GM18951 (cell line): ENCODE measurements around the gene RFNG.

ENCODE experiments used
- POLR2A ChIP-seq: IDR thresholded peaks from 4 replicates; pipeline ENCODE4 v1.6.1; 2011; ENCODE audit warnings: mild to moderate bottlenecking; ENCODE audit not compliant: insufficient read length, insufficient read depth; ENCODE audit errors: extremely low read depth
- in situ Hi-C: fragments of 300-500 bp; cut with MboI; formaldehyde crosslinking; loops from one replicate; pipeline ENCODE4 v1.12.0; 2022; ENCODE audit warnings: low sequenced_read_pairs, mixed read lengths, inconsistent platforms; ENCODE audit not compliant: unreplicated experiment

RFNG gene, protein sequence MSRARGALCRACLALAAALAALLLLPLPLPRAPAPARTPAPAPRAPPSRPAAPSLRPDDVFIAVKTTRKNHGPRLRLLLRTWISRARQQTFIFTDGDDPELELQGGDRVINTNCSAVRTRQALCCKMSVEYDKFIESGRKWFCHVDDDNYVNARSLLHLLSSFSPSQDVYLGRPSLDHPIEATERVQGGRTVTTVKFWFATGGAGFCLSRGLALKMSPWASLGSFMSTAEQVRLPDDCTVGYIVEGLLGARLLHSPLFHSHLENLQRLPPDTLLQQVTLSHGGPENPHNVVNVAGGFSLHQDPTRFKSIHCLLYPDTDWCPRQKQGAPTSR

DNA sequence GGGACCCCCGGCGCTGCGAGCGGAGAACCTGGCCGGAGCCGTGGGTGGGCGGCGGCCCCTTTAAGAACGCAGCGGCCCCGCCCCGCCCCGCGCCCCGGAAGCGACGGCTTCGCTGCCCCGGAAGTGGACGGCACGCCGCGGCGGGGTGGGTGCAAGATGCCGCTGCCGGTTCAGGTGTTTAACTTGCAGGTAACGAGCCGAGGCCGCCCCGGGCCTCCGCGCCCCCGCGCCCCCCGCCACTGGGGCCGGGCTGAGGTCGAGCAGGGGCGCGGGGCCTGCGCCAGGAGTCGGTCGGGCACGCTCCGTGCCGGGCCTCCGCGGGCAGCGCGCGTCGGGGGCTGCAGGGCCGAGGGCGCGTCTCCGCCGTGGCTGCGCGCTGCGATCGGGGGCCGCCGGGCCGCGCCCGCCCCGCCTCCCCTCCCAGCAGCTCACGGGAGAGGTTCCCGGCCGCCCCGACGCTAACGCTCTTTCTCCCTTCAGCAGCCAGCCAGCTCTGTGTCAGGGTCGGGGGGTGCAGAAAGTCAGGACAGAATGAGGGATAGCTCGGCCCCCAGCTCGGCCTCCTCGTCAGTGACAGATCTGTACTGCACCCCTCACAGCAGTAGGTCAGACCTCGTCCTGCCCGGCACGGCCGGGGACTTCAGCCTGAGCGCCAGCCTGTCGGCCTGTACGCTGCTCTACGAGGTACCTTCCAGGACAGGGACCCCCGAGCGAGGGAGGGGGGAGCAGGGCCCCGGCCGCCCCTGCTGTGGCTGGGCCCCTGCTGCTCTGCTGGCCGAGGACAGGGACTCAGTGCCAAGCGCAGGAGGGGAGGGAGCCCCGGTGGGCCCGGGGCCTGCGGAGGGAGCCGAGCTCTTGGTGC lies at the start of gene RFNG, which contains the start of gene GPS1:
Gene RFNG, minus strand, starts transcription at position 36 of the 862 bp plus-strand sequence. CDS start 45 bp downstream, outside the sequence.
Gene GPS1, plus strand, starts transcription at position 123 of the 862 bp plus-strand sequence. Its CDS starts 34 bp downstream, at position 157.
- peak; percentile 69 for TF ChIP-seq POLR2A
- in situ Hi-C loops = no loop called here

DNA sequence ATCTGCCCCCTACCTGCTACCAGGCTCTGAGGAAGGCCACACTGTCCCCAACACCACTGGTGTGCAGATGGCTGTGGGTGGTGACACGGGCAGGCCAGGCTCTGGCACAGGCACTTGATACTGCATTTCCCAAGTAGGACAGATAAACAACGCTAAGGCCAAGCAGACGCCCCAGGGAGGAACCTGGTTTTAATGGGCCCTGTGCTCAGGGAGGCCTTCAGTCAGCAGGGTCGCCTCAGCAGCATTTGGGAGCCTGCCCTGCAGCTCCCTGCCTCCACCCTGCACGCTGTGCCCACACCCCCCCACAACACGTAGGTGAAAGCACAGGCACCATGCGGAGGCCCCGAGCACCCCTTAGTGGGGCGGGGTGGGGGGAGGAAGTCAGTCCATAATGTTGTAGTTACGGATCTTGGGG lies 49.7 kb upstream of the RFNG start:
- in situ Hi-C loops = no loop called here
- TF ChIP-seq POLR2A = no peak

DNA sequence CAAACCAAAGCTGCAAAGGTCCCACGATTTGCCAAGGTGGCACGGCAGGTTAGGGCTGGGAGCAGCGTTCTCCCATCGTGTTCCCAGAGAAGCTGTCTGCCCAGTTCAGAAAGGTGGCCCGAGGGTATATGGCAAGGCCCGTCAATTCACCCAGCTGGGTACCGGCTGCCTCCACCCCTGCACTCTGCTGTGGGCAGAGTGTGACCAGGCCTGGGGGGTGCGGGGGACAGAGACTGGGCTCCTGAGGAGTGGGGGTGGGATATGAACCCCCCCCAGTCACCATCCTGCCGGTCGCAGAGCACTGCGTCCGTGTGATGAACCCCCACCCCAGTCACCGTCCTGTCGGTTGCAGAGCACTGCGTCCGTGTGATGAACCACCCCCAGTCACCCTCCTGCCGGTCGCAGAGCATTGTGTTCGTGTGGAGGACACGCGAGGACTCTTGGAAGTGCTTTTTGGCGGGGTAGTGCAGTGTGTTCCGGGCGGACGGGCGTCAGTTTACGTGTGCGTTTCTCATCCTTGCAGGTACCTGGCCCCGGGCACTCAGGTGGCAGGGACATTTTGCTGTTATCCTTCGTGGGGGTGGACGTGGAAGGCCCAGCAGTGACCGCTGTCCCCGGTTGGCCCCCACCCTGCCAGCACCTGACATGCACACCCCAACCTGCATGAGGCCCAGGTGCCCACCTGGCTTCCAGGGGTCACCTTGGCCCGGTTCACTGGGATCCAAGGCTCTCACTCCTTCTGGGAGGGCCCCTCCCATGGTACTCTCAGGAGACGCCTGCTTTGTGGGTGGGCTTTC lies 49.1 kb upstream of the RFNG start:
- peak; percentile 15 for TF ChIP-seq POLR2A
- in situ Hi-C loops = no loop called here

DNA sequence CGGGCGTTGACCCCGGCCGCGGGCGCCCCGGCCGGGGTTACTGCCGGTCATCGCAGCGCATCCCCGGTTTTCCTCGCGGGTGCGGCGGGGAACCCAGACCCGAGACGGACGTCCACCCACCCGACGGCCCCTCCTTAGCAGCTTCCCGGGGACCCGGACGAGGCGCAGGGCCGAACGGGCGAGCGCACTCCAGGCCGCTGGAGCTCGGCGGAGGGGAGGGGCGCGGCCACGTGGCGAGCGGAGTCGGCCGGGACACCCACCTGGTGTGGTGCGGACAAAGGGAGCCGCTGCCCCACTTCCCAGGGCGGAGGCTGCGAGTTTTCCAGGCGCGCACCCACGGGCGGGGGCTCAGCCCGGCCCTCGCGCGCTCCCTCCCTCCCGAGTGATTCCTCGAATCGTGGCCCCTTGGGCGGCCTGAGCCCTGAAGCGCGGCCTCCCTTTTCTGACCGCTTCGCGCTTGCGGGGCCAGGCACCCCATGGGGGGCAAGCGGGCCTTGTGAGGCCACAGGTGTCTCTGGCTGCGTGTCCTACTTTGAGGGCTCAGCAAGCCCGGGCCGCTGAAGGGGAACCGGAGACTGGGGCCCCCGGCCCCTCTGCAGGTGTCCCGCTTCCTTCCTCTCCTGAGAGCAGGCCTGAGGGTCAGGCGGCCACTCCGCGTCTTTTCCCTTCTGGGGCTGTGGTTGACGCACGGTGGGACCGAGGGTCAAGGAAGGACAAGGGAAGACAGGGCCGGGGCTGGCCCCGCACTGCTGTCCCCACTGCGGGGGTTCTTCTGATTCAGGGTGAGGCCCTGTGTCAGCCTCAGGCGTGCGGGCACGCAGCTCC lies 47.5 kb upstream of the RFNG start:
- peak; percentile 50 for TF ChIP-seq POLR2A
- in situ Hi-C loops = no loop called here

DNA sequence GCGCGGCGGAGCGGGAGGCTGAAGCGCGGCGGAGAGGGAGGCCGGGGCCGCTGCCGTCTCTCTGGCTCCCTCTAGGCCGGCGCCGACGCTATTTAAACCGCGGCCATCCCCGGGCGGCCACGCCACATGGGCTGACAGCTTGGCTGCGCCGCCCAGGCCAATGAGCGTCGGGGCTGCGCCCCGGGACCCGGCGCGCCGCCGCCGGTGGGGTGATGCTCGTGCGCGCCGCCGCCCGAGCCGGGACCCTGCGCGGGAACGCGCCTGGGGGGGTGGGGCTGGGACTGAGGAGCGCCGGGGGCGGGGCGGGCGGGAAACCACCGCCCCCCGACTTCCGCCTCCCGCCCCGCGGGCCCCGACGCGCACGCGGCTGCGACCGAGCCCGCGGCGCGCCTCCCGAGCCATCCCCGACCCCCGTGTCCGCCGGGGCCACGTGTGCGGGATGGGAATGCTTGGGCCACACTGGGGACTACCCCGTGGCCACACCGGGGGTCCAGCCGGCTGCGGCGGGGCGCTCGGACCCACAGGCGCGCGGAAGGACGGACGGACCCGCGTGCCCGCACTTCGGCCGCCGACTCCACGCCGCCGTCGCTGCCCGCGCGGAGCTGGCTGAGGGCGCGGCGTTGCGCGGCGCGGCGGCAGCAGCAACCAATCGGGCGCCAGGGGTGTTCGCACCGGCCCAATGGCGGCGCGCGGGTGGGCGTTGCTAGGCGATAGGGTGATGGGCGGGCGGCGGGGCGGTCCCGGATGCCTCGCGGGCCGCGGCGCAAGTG lies 46.7 kb upstream of the RFNG start, which contains the start of gene FASN:
Gene FASN, minus strand, starts transcription at position 68 of the 770 bp plus-strand sequence. CDS start 1,791 bp downstream, outside the sequence.
- in situ Hi-C loops = no loop called here
- peak; percentile 98 for TF ChIP-seq POLR2A

DNA sequence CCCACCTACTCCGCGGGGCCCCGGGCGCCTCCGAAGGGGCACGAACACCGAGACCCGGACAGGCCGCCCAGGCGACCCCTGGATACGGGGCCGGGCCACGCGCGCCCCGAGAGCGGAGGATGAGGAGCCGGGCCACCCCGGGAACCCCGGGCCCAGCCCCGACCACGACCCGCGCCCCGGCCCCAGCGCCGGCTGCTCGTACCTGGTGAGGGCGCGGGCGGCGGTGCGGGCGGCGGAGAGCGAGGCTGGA lies 46.2 kb upstream of the RFNG start:
- TF ChIP-seq POLR2A = no peak

DNA sequence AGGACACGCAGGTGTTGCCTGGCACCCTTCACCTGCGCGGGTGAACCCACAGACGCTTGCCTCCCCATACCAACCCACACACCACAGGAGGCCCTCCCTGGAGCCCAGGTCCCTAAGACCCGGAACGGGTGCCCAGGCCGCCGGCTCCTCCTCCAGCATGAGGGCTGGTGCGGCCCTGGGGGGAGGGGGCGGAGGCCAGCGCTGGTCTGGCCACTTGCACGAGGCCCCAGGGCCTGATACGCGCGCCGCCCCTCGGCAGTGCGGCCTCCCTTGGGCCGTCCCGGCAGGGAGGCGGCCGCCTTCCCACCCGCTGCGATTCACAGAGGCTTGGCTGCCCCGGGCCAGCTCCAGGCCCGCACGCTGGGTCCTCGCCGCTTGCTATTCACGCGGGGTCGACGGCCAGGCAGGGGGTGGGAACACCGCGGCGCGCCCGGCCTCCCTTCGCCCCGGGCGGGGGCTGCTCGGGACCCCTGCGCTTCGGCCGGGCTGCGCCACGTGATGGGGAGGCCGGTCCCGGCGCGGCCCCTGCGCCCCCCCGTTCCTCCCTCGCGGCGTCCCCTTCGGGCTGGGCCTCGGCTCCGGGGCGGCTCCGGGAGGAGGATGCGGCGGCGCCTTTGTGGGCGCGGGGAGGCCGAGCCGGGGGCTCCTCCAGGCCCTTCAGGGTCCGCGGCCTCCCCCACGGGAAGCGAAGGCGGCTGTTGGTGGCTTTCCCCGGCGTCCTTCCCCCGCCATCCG lies 45.7 kb upstream of the RFNG start:
- in situ Hi-C loops = no loop called here

More for the DNA sequence above, 46.2 kb upstream of the RFNG start:
- in situ Hi-C loops = no loop called here

DNA sequence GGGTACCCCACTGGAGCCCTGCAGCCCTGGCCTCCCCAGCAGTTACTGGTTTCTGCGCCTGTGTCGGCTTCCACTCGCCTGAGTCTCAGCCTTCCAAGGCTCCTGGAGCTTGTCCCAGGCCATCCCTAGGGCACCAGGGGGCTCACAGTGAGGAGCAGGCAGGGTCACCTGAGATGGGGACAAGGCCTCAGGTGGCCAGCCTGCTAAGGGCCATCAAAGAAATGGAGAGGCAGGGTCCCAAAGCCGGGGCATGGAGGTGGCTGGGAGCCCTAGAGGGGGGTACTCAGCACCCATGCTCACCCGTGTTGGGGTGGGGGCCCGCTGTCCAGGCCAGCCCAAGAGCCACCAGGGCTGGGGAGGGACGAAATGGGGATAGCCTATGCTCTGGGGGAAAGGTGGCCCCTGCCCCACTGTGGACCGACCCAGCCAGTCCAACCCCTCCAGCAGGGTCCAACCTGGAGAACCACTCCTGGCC lies 45.1 kb upstream of the RFNG start:
- TF ChIP-seq POLR2A = no peak
- in situ Hi-C loops = no loop called here

More for the DNA sequence above, 45.7 kb upstream of the RFNG start:
- TF ChIP-seq POLR2A = peak; percentile 19

DNA sequence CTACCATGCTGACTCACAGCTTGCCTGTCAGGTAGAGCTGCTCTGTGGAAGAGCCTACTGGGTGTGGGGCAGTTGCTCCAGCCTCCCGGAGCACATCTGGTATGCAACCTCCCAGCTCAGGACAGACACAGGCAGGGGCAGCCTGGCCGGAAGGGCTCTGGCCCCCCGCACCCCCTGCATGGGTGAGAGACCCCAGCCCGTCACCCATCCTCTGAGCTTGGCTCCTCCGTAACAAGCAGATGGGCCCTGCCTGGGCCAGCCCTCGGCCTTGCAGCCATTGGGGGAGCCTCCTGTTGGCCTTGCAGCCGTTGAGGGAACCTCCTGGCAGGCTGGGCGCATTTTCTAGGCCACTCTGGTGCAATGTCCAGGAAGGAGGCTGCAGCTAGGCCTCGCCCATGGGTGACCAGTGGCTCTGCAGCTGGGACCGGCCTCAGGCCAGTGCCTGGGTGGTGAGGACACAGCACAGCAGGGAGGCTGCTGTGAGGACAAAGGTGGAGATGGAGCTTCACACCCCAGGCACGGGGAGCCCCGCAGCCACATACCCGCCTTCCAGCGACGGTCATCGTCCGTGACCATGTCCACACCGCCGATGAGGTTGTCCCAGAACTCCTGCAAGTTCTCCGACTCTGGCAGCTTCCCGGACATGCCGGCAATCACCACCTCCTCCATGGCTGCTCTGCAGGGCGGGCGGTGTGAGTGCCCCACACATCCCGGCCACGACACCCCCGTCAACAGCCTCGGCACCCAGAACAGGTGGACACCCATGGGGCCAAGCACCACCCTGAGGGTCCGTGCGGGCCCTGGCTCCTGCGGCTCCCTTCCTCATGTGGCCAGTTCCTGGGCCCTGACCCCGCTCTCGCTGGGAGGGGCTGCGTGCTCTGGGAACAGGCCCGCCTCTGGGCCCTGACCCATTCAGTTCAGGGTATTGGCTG lies 44.4 kb upstream of the RFNG start:
- no peak for TF ChIP-seq POLR2A
- in situ Hi-C loops = no loop called here

DNA sequence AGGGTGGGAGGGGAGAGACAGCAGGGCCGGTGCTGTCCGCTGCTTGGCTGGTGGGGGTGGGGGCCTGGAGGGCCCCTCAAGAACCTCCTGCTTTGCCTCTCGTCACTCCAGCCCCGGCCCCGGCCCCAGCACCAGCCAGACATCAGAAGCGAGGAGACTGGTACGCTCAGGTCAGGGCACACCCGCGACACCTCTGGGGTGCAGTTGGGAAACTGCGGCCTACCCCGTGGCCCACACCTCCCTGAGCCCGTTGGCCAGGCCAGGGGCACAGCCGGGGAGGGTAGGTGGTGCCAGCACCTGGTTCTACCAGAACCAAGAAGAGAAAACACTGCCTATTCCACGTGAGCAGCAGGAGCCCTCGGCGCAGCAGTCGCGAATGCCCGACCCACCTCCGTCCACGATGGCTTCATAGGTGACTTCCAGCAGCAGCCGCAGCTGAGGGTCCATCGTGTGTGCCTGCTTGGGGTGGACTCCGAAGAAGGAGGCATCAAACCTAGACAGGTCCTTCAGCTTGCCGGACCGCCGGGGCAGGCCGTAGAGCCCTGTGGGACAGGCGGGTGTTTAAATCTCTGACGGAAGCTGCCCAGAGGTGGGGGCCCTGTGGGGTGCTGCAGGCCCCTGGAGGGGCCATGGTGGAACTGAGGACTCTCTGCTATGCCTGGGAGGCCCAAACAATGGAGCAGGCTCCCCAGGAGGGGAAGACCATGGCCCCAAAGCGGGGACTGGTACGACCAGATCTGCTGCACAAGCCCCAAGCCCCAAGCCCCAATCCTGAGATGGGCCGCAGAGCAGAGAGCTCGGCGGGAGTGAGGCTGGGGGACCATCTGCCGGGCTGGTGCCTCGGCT lies 43.5 kb upstream of the RFNG start:
- no peak for TF ChIP-seq POLR2A
- in situ Hi-C loops = no loop called here
